Measurements from ENCODE around the gene MAD1L1. TPM values are rescaled to one million over a fixed set of nuclear protein-coding genes. Genes with fewer than 3 reads are reported as not detected.

Gene MAD1L1
- total and polyA plus RNA-seq, 3 experiments from 2014 or later = 43.6 to 185 (median 47.3) TPM

DNA sequence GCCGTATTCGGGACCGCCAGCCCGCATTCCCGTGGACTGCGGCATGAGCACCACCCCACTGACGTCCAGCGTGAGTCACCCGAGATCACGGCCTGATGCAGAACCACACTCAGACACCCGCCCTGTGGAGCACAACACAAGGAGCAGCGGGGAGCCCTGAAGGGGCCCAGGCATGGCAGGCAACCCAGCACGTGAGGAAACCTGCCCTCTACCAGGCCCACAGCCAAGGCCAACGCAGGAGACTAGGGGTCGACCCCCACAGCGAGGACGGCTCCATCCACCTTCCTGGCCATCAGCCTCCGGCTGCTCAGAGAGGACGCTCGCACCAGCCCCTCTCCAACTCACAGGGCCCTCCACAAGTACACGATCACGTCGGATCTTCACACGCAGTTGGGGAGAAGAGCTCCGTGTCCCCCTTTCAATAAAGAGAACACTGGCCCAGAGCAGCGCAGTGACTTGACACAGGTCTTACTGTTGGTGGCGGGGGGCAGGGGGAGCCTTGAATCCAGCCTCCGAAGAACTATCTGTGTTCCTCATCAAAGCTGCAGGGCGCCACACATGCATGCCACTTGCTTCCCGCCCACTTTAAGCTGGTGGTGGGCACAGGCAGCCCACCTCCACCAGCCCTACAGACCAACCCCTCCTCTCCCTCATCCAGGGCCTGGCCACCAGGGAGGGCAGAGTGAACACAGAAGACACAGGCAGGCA lies 22.0 kb downstream of the MAD1L1 start:
- no peaks in the 10 kb centered on the region for H3K9me3 ChIP-seq (ENCODE audit: low read length)
- no peaks in the 10 kb centered on the region for H3K9me3 Mint-ChIP-seq
- peak in 1 of 5 donors; percentile 14 for DNase-seq
- H3K27ac ChIP-seq (ENCODE audit: low read depth, low read length) = no peak overlapping the region
- no peaks in the 10 kb centered on the region for H3K27me3 ChIP-seq (ENCODE audit: insufficient read depth, low read length, poor library complexity, severe bottlenecking)
- POLR2A ChIA-PET = no interaction called here
- H3K27me3 Mint-ChIP-seq = no peaks in the 10 kb centered on the region
- no peak overlapping the region for H3K4me3 Mint-ChIP-seq
- peaks cover 15 to 79% (median 21%) of the 10 kb centered on the region in 3 donors for H3K36me3 Mint-ChIP-seq
- H3K27ac Mint-ChIP-seq = no peak overlapping the region
- no peaks in the 10 kb centered on the region for H3K4me1 ChIP-seq (ENCODE audit: insufficient read depth, low read length)
- no peak overlapping the region for H3K4me3 ChIP-seq (ENCODE audit: low read length)
- CTCF ChIA-PET = no interaction called here
- H3K36me3 ChIP-seq (ENCODE audit: insufficient read depth, low read length) = no peaks in the 10 kb centered on the region
- peaks cover 4 to 6% (median 6%) of the 10 kb centered on the region in 3 donors for H3K4me1 Mint-ChIP-seq

DNA sequence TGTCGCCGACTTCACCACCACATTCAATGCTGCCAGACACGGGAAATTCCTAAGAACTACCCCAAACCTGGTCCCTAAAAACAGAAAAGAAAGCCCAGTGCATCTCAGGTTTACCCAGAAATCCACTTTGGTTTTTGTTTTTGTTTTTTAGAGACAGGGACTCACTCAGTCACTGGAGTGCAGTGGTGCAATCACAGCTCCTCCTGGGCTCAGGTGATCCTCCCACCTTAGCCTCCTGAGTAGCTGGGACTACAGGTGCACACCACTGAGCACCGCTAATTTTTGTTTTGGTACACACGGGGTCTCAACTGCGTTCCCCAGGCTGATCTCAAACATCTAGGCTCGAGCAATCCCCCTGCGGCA lies 22.8 kb downstream of the MAD1L1 start:
- no peak for DNase-seq
- Mint-ChIP-seq H3K27me3 (no peaks in the 10 kb centered on the region), H3K27ac (no peak overlapping the region), H3K4me3 (no peak overlapping the region), H3K4me1 (peaks cover 0 to 6% (median 4%) of the 10 kb centered on the region in 3 donors), H3K36me3 (peaks cover 12 to 76% (median 21%) of the 10 kb centered on the region in 3 donors), H3K9me3 (no peaks in the 10 kb centered on the region)
- Histone ChIP-seq H3K27me3 (ENCODE audit: insufficient read depth, low read length, poor library complexity, severe bottlenecking) (no peaks in the 10 kb centered on the region), H3K9me3 (ENCODE audit: low read length) (no peaks in the 10 kb centered on the region), H3K4me3 (ENCODE audit: low read length) (no peak overlapping the region), H3K36me3 (ENCODE audit: insufficient read depth, low read length) (no peaks in the 10 kb centered on the region), H3K27ac (ENCODE audit: low read depth, low read length) (no peak overlapping the region), H3K4me1 (ENCODE audit: insufficient read depth, low read length) (no peaks in the 10 kb centered on the region)
- ChIA-PET POLR2A (no interaction called here), CTCF (no interaction called here)

DNA sequence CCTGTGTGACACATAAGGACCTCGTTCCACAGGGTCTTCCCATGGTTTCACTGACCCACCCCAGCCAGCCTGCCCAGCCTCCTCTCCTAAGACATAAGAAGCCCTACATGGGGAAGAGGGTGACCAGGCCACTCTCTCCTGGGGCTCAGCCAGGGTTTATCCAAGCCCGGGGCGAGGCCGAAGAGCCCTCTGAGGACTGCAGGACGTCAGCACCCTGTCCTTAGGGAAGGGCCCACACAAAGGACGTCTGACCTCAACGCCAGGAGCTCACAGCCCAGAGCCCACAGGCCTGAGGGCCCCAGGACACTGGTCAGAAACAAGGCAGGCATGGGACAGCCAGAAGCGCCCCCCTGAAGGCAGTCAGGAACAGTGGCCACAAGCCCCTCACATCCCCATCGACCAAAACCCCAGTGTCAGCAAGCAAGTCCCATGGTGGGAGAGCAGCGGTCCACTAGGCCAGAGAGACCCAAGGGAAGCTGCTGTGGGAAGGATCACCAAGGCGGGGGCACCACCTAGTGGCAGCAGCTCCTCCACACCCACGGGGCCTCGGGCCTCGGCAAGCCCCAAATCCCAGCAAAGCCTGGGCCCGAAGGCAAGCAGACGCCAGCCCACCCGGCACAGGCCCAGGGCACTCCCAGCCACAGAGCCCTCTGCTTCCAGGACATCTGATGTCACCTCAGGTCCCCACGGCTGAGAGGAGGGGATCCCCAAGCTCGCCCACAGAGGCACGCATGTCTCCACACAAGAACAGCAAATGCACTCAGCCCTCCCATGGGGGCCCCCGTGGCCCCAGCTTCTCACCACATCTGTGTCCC lies 23.4 kb downstream of the MAD1L1 start:
- peaks cover 12 to 71% (median 23%) of the 10 kb centered on the region in 3 donors for H3K36me3 Mint-ChIP-seq
- Histone ChIP-seq H3K4me1 (ENCODE audit: insufficient read depth, low read length) (no peaks in the 10 kb centered on the region), H3K27ac (ENCODE audit: low read depth, low read length) (no peak overlapping the region), H3K36me3 (ENCODE audit: insufficient read depth, low read length) (no peaks in the 10 kb centered on the region), H3K27me3 (ENCODE audit: insufficient read depth, low read length, poor library complexity, severe bottlenecking) (no peaks in the 10 kb centered on the region), H3K9me3 (ENCODE audit: low read length) (no peaks in the 10 kb centered on the region), H3K4me3 (ENCODE audit: low read length) (no peak overlapping the region)
- peak overlapping the region in 1 of 8 donors; percentile 77 for H3K27ac Mint-ChIP-seq
- CTCF ChIA-PET = no interaction called here
- H3K27me3 Mint-ChIP-seq = no peaks in the 10 kb centered on the region
- H3K4me1 Mint-ChIP-seq = peaks cover 0 to 3% (median 3%) of the 10 kb centered on the region in 3 donors
- no peaks in the 10 kb centered on the region for H3K9me3 Mint-ChIP-seq
- no peak overlapping the region for H3K4me3 Mint-ChIP-seq
- DNase-seq = peak; percentile 28 to 59 (median 29)
- POLR2A ChIA-PET = no interaction called here

DNA sequence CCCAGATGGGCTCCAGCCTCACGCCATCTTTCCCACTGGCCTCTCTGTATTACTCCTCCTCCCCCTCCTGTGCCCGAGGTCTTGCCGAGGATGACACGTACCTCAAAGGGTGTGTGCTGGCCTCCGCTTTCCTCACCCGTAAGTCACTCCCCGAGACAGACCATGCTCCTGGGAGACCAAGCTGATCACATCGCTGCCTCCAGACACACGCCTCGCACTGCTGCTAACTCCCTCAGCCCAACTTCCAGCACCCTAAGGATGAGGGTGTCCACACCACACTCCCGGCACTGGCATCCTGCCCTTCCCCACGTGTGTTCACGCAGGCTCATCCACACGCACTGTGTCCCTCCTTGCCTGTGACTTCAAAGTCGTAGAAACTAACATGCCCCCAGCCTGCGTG lies 24.0 kb downstream of the MAD1L1 start:
- Mint-ChIP-seq H3K36me3 (peaks cover 12 to 67% (median 22%) of the 10 kb centered on the region in 3 donors), H3K27me3 (no peaks in the 10 kb centered on the region), H3K4me3 (no peak overlapping the region), H3K4me1 (no peaks in the 10 kb centered on the region), H3K9me3 (no peaks in the 10 kb centered on the region), H3K27ac (peak overlapping the region in 1 of 8 donors; percentile 77)
- H3K27me3 ChIP-seq (ENCODE audit: insufficient read depth, low read length, poor library complexity, severe bottlenecking) = no peaks in the 10 kb centered on the region
- peak in 1 of 5 donors; percentile 26 for DNase-seq
- no peaks in the 10 kb centered on the region for H3K36me3 ChIP-seq (ENCODE audit: insufficient read depth, low read length)
- H3K4me3 ChIP-seq (ENCODE audit: low read length) = no peak overlapping the region
- no peaks in the 10 kb centered on the region for H3K9me3 ChIP-seq (ENCODE audit: low read length)
- H3K4me1 ChIP-seq (ENCODE audit: insufficient read depth, low read length) = no peaks in the 10 kb centered on the region
- ChIA-PET POLR2A (no interaction called here), CTCF (no interaction called here)
- H3K27ac ChIP-seq (ENCODE audit: low read depth, low read length) = no peak overlapping the region

DNA sequence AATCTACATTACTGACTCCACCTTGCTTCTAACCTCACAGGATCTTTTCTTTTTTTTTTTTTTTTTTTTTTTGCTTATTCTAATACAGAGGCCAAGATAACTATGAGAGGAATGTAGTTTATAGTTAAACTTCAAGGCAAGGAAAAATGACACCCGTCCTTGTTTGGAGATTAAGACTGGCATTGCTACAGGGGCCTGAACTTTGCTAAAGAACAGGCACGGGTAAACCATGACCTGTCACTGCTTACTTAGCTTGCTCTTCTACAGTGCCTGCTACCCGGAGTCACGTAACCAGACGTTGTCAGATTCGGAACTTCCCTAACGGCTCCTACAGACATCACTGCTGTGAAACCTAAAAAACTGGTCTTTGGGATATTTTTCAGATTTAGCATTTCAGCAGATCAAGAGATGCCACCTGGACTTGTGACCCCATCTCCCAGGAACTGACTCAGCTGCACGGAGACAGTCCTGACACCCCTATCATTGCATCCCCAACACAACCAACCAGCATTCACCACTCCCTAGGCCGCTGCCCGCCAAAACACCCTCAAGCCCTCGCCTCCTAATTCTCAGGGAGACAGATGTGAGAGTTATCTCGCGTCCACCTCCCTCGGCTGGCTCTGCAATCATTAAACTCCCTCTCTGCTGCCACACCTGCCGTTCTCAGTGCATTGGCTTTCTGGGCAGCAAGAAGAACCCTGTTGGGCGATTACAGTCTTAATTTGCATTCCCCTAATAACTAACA lies 27.5 kb downstream of the MAD1L1 start:
- no peak overlapping the region for H3K27ac ChIP-seq (ENCODE audit: low read depth, low read length)
- H3K9me3 Mint-ChIP-seq = no peaks in the 10 kb centered on the region
- no peaks in the 10 kb centered on the region for H3K4me1 ChIP-seq (ENCODE audit: insufficient read depth, low read length)
- H3K36me3 Mint-ChIP-seq = peaks cover 5 to 50% (median 16%) of the 10 kb centered on the region in 3 donors
- H3K27ac Mint-ChIP-seq = peak overlapping the region in 2 of 8 donors; percentile 20 to 48
- no peaks in the 10 kb centered on the region for H3K4me1 Mint-ChIP-seq
- H3K4me3 ChIP-seq (ENCODE audit: low read length) = no peak overlapping the region
- DNase-seq = peak in 1 of 5 donors; percentile 26
- no peaks in the 10 kb centered on the region for H3K27me3 ChIP-seq (ENCODE audit: insufficient read depth, low read length, poor library complexity, severe bottlenecking)
- no peak overlapping the region for H3K4me3 Mint-ChIP-seq
- POLR2A ChIA-PET = no interaction called here
- H3K36me3 ChIP-seq (ENCODE audit: insufficient read depth, low read length) = no peaks in the 10 kb centered on the region
- CTCF ChIA-PET = no interaction called here
- no peaks in the 10 kb centered on the region for H3K9me3 ChIP-seq (ENCODE audit: low read length)
- H3K27me3 Mint-ChIP-seq = no peaks in the 10 kb centered on the region

DNA sequence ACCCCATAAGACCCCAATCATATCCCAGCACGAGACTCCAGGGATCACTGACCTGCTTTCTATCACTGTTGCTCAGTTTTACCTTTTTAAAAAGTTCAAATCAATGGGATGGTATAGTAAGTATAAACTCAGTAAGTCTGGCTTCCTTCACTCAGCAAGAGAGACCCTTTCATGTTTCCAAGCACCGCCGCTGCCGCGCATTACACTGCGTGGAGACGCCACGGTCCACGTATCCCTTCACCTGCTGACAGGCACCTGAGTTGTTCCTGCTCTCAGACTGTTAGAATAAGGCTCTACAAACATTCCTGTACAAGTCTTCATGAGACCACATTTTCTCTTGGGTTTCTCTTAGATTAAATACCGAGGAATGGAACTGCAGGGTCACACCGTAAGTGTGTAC lies 28.3 kb downstream of the MAD1L1 start:
- H3K27me3 ChIP-seq (ENCODE audit: insufficient read depth, low read length, poor library complexity, severe bottlenecking) = no peaks in the 10 kb centered on the region
- ChIA-PET CTCF (no interaction called here), POLR2A (no interaction called here)
- H3K4me1 ChIP-seq (ENCODE audit: insufficient read depth, low read length) = no peaks in the 10 kb centered on the region
- H3K4me1 Mint-ChIP-seq = no peaks in the 10 kb centered on the region
- no peaks in the 10 kb centered on the region for H3K27me3 Mint-ChIP-seq
- H3K36me3 Mint-ChIP-seq = peaks cover 5 to 57% (median 17%) of the 10 kb centered on the region in 3 donors
- H3K4me3 ChIP-seq (ENCODE audit: low read length) = no peak overlapping the region
- H3K27ac ChIP-seq (ENCODE audit: low read depth, low read length) = no peak overlapping the region
- H3K27ac Mint-ChIP-seq = peak overlapping the region in 1 of 8 donors; percentile 79
- H3K9me3 ChIP-seq (ENCODE audit: low read length) = no peaks in the 10 kb centered on the region
- H3K36me3 ChIP-seq (ENCODE audit: insufficient read depth, low read length) = no peaks in the 10 kb centered on the region
- H3K9me3 Mint-ChIP-seq = no peaks in the 10 kb centered on the region
- H3K4me3 Mint-ChIP-seq = no peak overlapping the region
- no peak for DNase-seq

DNA sequence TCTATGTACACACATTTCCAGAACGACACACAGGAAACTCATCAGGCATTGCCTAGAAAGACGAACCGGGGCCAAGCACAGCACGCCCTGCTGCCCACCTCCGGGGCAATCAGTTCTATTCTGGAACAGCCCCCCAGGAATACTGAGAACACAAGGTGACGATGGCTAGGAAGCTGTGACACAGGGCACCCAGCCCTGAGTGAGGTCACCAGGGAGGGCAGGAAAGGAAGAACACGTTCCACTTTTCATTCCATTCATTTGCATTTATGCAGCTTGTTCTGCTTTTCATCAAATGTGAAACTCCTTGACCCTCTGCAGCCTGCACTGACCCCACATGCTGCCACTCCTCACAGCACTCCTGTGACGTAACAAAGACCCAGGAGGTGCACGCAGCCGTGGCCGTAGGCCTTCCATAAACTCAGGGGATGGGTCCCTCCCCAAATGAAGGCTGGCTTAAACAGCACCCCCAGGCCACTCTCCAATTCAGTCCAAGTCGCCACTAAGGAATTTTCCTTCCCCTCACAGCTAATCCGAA lies 28.9 kb downstream of the MAD1L1 start:
- H3K9me3 ChIP-seq (ENCODE audit: low read length) = no peaks in the 10 kb centered on the region
- no peak overlapping the region for H3K4me3 Mint-ChIP-seq
- H3K36me3 Mint-ChIP-seq = peaks cover 3 to 59% (median 16%) of the 10 kb centered on the region in 3 donors
- H3K27me3 ChIP-seq (ENCODE audit: insufficient read depth, low read length, poor library complexity, severe bottlenecking) = no peaks in the 10 kb centered on the region
- H3K27me3 Mint-ChIP-seq = no peaks in the 10 kb centered on the region
- H3K36me3 ChIP-seq (ENCODE audit: insufficient read depth, low read length) = no peaks in the 10 kb centered on the region
- H3K4me1 Mint-ChIP-seq = no peaks in the 10 kb centered on the region
- H3K27ac Mint-ChIP-seq = no peak overlapping the region
- H3K27ac ChIP-seq (ENCODE audit: low read depth, low read length) = no peak overlapping the region
- no peaks in the 10 kb centered on the region for H3K9me3 Mint-ChIP-seq
- no peak for DNase-seq
- ChIA-PET CTCF (no interaction called here), POLR2A (interaction anchor here (0.5 kb wide), 1 partner anchor 620 kb away, joined by 5 read pairs; no protein-coding TSS in a partner anchor)
- H3K4me3 ChIP-seq (ENCODE audit: low read length) = no peak overlapping the region
- no peaks in the 10 kb centered on the region for H3K4me1 ChIP-seq (ENCODE audit: insufficient read depth, low read length)
